K562 (cell line): ENCODE measurements around the gene VEGFB. TPM values are rescaled to one million over a fixed set of nuclear protein-coding genes. Genes with fewer than 3 reads are reported as not detected.

Source experiments
- COPS2 ChIP-seq: fragments of 450-650 bp; conservative IDR thresholded peaks from 2 replicates; pipeline ENCODE4 v1.6.1; 2016; ENCODE audit warnings: mild to moderate bottlenecking, moderate library complexity
- HEY1 ChIP-seq: fragments of 250-450 bp; sonication (Bioruptor Pico); IDR thresholded peaks from 2 replicates; pipeline ENCODE4 v1.5.0; 2020; ENCODE audit warnings: mild to moderate bottlenecking, moderate library complexity, borderline replicate concordance
- KLF1 ChIP-seq: fragments of 450-650 bp; IDR thresholded peaks from 2 replicates; pipeline ENCODE4 v1.6.1; 2016; ENCODE audit warnings: missing genetic modification characterization, missing compliant biosample characterization
- MBD2 ChIP-seq: sonication (generic); IDR thresholded peaks from 2 replicates; pipeline ENCODE4 v1.6.1; 2016; ENCODE audit warnings: low read depth, borderline replicate concordance
- NCOA6 ChIP-seq: fragments of 450-650 bp; IDR thresholded peaks from 2 replicates; pipeline ENCODE4 v1.6.1; 2017; ENCODE audit warnings: mild to moderate bottlenecking
- NR2C1 ChIP-seq, 2 experiments: fragments of 450-650 bp; IDR thresholded peaks; 2 replicates each; pipeline ENCODE4 v1.6.1; 2017; ENCODE audit warnings: mild to moderate bottlenecking in 2 of 2, antibody characterized with exemption in 1 of 2, inconsistent platforms in 1 of 2, missing compliant biosample characterization in 1 of 2, missing genetic modification characterization in 1 of 2
- PURB ChIP-seq: sonication (generic); formaldehyde crosslinking; IDR thresholded peaks from 2 replicates; pipeline ENCODE4 v1.9.0; 2021; ENCODE audit warnings: low read depth, mild to moderate bottlenecking, missing genetic modification reagents
- TRIM24 ChIP-seq, 2 experiments: fragments of 450-650 bp; IDR thresholded peaks; 2 replicates each; pipeline ENCODE4 v1.6.1; 2016
- ZKSCAN8 ChIP-seq: fragments of 200-800 bp; sonication (Bioruptor generic); IDR thresholded peaks from 2 replicates; pipeline ENCODE4 v1.6.1; 2016; ENCODE audit warnings: missing genetic modification characterization, missing compliant biosample characterization
- ZNF76 ChIP-seq: fragments of 250-450 bp; sonication (Bioruptor Pico); IDR thresholded peaks from 2 replicates; pipeline ENCODE4 v1.4.0; 2020; ENCODE audit warnings: mild to moderate bottlenecking, moderate library complexity, borderline replicate concordance
- polyA plus RNA-seq, 8 experiments: library from polyadenylated mRNA; depleted of rRNA in 4 of 8; stranded (reverse) in 5 of 8; unstranded in 3 of 8; fragments of >200 nt; fragmentation: Nextera tagmentation in 2 of 8; fragmentation: Illumina TruSeq in 1 of 8; extraction: Ambion mirVana in 2 of 8; extraction: Trizol in 1 of 8; gene quantifications; 2 replicates each; pipeline versions ENCODE4 v1.2.1 to v1.2.3, GENCODE V29; 2011 to 2014; ENCODE audit warnings: inconsistent platforms in 1 of 8, missing spikeins in 1 of 8
- total RNA-seq, 7 experiments: library from RNA; depleted of rRNA in 6 of 7; stranded (reverse); fragments of >200 nt in 6 of 7; fragmentation: Illumina TruSeq in 2 of 7; extraction: Trizol in 2 of 7; gene quantifications; 2 replicates each; pipeline versions ENCODE4 v1.2.1 to v1.2.3, GENCODE V29; 2011 to 2021; ENCODE audit warnings: low replicate concordance in 1 of 7
- TF ChIP-seq, protein P1 (sequence below): fragments of 200-800 bp; sonication (Bioruptor generic); IDR thresholded peaks from 2 replicates; pipeline ENCODE4 v1.6.1; 2016; ENCODE audit warnings: missing genetic modification characterization, missing compliant biosample characterization
- TF ChIP-seq, protein P2 (sequence below): fragments of 450-650 bp; formaldehyde crosslinking; IDR thresholded peaks from 2 replicates; pipeline ENCODE4 v1.4.0; 2020; ENCODE audit warnings: mild to moderate bottlenecking, moderate library complexity
- TF ChIP-seq, protein P3 (sequence below), 2 experiments: fragments of 450-650 bp in 1 of 2; sonication (generic) in 1 of 2; formaldehyde crosslinking; conservative IDR thresholded peaks; 2 replicates each; pipeline versions ENCODE4 v1.4.0 to v1.8.1; 2020 to 2022; ENCODE audit warnings: mild to moderate bottlenecking in 1 of 2, missing genetic modification reagents in 1 of 2
- TF ChIP-seq, protein P4 (sequence below), 2 experiments: fragments of 450-650 bp in 1 of 2; IDR thresholded peaks; 2 replicates each; pipeline ENCODE4 v1.6.1; 2011 to 2017; ENCODE audit warnings: low read depth in 2 of 2, antibody characterized with exemption in 1 of 2, borderline replicate concordance in 1 of 2, low read length in 1 of 2, mild to moderate bottlenecking in 1 of 2, mixed read lengths in 1 of 2; ENCODE audit not compliant: control insufficient read depth in 1 of 2

VEGFB gene
- total and polyA plus RNA-seq, 9 of the 15 experiments (the other 6 are each of a cell fraction or from before 2014, with no cell fraction given): 11.0 to 83.4 (median 25.7) TPM

DNA sequence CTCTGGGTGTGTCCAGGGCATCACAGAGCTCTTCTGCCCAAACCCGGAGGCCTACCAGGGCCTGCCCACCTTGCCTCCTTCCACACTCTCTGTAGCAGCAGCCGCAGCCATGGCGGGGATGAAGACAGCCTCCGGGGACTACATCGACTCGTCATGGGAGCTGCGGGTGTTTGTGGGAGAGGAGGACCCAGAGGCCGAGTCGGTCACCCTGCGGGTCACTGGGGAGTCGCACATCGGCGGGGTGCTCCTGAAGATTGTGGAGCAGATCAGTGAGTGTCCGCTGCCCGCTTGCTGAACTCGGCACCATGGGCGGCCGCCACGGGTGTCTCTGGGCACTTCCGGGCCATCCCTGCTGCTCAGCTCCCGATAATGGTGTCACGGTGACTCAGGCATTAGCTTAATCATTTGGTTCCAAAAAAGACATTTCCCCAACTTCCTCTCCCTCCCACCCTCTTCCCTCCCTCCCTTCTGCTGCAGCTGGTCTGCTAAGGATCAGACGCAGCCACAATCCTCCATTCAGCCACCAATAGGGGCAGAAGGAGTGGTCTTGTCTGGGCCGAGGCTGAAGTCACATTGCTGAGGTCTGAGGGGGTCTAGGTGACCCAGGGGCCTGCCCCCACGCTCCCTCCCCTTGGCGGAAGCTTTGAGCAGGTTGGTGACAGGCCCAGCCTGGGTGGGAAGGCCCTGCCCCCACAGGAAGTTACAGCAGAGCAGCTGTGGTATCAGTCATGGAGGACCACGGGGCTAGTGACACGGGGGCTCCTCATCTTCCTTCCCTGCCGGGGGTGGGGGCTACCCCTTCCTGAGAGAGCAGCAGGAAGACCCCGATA lies 26.9 kb upstream of the VEGFB start (continued):
- TF ChIP-seq, protein P1, sequence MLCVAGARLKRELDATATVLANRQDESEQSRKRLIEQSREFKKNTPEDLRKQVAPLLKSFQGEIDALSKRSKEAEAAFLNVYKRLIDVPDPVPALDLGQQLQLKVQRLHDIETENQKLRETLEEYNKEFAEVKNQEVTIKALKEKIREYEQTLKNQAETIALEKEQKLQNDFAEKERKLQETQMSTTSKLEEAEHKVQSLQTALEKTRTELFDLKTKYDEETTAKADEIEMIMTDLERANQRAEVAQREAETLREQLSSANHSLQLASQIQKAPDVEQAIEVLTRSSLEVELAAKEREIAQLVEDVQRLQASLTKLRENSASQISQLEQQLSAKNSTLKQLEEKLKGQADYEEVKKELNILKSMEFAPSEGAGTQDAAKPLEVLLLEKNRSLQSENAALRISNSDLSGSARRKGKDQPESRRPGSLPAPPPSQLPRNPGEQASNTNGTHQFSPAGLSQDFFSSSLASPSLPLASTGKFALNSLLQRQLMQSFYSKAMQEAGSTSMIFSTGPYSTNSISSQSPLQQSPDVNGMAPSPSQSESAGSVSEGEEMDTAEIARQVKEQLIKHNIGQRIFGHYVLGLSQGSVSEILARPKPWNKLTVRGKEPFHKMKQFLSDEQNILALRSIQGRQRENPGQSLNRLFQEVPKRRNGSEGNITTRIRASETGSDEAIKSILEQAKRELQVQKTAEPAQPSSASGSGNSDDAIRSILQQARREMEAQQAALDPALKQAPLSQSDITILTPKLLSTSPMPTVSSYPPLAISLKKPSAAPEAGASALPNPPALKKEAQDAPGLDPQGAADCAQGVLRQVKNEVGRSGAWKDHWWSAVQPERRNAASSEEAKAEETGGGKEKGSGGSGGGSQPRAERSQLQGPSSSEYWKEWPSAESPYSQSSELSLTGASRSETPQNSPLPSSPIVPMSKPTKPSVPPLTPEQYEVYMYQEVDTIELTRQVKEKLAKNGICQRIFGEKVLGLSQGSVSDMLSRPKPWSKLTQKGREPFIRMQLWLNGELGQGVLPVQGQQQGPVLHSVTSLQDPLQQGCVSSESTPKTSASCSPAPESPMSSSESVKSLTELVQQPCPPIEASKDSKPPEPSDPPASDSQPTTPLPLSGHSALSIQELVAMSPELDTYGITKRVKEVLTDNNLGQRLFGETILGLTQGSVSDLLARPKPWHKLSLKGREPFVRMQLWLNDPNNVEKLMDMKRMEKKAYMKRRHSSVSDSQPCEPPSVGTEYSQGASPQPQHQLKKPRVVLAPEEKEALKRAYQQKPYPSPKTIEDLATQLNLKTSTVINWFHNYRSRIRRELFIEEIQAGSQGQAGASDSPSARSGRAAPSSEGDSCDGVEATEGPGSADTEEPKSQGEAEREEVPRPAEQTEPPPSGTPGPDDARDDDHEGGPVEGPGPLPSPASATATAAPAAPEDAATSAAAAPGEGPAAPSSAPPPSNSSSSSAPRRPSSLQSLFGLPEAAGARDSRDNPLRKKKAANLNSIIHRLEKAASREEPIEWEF (CRISPR knock-in tag): no peak
- TF ChIP-seq KLF1 (tag): peak; percentile 38; the same call in 1 of the 2 replicates
- TF ChIP-seq, protein P2, sequence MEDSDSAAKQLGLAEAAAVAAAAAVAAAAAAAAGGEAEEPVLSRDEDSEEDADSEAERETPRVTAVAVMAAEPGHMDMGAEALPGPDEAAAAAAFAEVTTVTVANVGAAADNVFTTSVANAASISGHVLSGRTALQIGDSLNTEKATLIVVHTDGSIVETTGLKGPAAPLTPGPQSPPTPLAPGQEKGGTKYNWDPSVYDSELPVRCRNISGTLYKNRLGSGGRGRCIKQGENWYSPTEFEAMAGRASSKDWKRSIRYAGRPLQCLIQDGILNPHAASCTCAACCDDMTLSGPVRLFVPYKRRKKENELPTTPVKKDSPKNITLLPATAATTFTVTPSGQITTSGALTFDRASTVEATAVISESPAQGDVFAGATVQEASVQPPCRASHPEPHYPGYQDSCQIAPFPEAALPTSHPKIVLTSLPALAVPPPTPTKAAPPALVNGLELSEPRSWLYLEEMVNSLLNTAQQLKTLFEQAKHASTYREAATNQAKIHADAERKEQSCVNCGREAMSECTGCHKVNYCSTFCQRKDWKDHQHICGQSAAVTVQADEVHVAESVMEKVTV (CRISPR knock-in tag): no peak
- TF ChIP-seq NR2C1 (IDR thresholded peaks at IDR 0.05): no peak
- TF ChIP-seq NR2C1 (tag; IDR thresholded peaks at IDR 0.05): peak; percentile 44; the same call in 1 of the 2 replicates
- TF ChIP-seq HEY1: no peak
- TF ChIP-seq, protein P3, sequence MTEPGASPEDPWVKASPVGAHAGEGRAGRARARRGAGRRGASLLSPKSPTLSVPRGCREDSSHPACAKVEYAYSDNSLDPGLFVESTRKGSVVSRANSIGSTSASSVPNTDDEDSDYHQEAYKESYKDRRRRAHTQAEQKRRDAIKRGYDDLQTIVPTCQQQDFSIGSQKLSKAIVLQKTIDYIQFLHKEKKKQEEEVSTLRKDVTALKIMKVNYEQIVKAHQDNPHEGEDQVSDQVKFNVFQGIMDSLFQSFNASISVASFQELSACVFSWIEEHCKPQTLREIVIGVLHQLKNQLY (CRISPR knock-in tag; conservative IDR thresholded peaks at IDR 0.05): no peak
- TF ChIP-seq ZNF76 (CRISPR knock-in tag): no peak
- TF ChIP-seq, protein P4, sequence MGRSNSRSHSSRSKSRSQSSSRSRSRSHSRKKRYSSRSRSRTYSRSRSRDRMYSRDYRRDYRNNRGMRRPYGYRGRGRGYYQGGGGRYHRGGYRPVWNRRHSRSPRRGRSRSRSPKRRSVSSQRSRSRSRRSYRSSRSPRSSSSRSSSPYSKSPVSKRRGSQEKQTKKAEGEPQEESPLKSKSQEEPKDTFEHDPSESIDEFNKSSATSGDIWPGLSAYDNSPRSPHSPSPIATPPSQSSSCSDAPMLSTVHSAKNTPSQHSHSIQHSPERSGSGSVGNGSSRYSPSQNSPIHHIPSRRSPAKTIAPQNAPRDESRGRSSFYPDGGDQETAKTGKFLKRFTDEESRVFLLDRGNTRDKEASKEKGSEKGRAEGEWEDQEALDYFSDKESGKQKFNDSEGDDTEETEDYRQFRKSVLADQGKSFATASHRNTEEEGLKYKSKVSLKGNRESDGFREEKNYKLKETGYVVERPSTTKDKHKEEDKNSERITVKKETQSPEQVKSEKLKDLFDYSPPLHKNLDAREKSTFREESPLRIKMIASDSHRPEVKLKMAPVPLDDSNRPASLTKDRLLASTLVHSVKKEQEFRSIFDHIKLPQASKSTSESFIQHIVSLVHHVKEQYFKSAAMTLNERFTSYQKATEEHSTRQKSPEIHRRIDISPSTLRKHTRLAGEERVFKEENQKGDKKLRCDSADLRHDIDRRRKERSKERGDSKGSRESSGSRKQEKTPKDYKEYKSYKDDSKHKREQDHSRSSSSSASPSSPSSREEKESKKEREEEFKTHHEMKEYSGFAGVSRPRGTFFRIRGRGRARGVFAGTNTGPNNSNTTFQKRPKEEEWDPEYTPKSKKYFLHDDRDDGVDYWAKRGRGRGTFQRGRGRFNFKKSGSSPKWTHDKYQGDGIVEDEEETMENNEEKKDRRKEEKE (IDR thresholded peaks at IDR 0.05; ENCODE audit: borderline replicate concordance in 1 of 2, control insufficient read depth in 1 of 2, low read depth in 2 of 2, low read length in 1 of 2): 0 out of 4 replicates have a peak, but pooled peaks of 1 of the 2 experiments have one; percentile 68
- TF ChIP-seq ZKSCAN8 (CRISPR knock-in tag): no peak; the same call in 1 of the 2 replicates
- TF ChIP-seq TRIM24 (IDR thresholded peaks at IDR 0.05): peak; percentile 5 to 61; a peak in 2 of 4 replicates
- 0 out of 2 replicates have a peak, but pooled peaks have one; percentile 15 for TF ChIP-seq MBD2
- TF ChIP-seq COPS2: no peak
- no peak for TF ChIP-seq NCOA6
- TF ChIP-seq PURB: no peak
